PFSK-1 (cell line): ENCODE measurements around the gene LRRC36.
A peak's percentile ranks its signal among the peaks of the same experiment; 100 is the strongest.

Source experiments
- FOXP2 ChIP-seq: optimal IDR thresholded peaks from 2 replicates; pipeline ENCODE3; 2011; ENCODE audit warnings: borderline replicate concordance, control low read depth, inconsistent platforms; ENCODE audit not compliant: insufficient read depth; ENCODE audit errors: extremely low read length, extremely low read depth
- POLR2AphosphoS5 ChIP-seq: IDR thresholded peaks from 2 replicates; pipeline ENCODE4 v1.6.1; 2012; ENCODE audit warnings: low read depth, mild to moderate bottlenecking, control low read depth, low read length, moderate library complexity
- REST ChIP-seq, 2 experiments: IDR thresholded peaks; 2 replicates each; pipeline versions ENCODE4 v1.6.1 to v1.8.0; 2011 to 2012; ENCODE audit warnings: low read depth in 2 of 2, low read length in 2 of 2, control low read depth in 1 of 2, inconsistent platforms in 1 of 2, mild to moderate bottlenecking in 1 of 2, moderate library complexity in 1 of 2; ENCODE audit not compliant: insufficient read depth in 1 of 2
- SIN3A ChIP-seq: IDR thresholded peaks from 2 replicates; pipeline ENCODE4 v1.6.1; 2012; ENCODE audit warnings: mild to moderate bottlenecking, low read length, moderate library complexity, borderline replicate concordance; ENCODE audit not compliant: insufficient read depth
- TAF1 ChIP-seq: IDR thresholded peaks from 2 replicates; pipeline ENCODE4 v1.6.1; 2012; ENCODE audit warnings: low read length, control low read depth, borderline replicate concordance; ENCODE audit not compliant: insufficient read depth

Gene LRRC36

GRCh38 chr16:67283826-67284555 is 42.6 kb upstream of the LRRC36 start:
- no peak for TF ChIP-seq SIN3A
- no peak for TF ChIP-seq REST (IDR thresholded peaks at IDR 0.05; ENCODE audit: insufficient read depth in 1 of 2, low read depth in 2 of 2, low read length in 2 of 2)
- no peak for TF ChIP-seq FOXP2
- TF ChIP-seq POLR2AphosphoS5 = no peak
- no peak for TF ChIP-seq TAF1

- peak; percentile 33 for TF ChIP-seq FOXP2
- no peak for TF ChIP-seq SIN3A
Observed at GRCh38 chr16:67284699-67285646, 41.6 kb upstream of the LRRC36 start.

- TF ChIP-seq SIN3A = no peak
- no peak for TF ChIP-seq FOXP2
- no peak for TF ChIP-seq TAF1
- no peak for TF ChIP-seq REST (IDR thresholded peaks at IDR 0.05; ENCODE audit: insufficient read depth in 1 of 2, low read depth in 2 of 2, low read length in 2 of 2)
- TF ChIP-seq POLR2AphosphoS5 = no peak
Observed at GRCh38 chr16:67286441-67287235, 40.0 kb upstream of the LRRC36 start.

GRCh38 chr16:67287960-67288359 is 38.7 kb upstream of the LRRC36 start:
- TF ChIP-seq FOXP2 = no peak

- TF ChIP-seq TAF1 (no peak), SIN3A (no peak), REST (IDR thresholded peaks at IDR 0.05; ENCODE audit: insufficient read depth in 1 of 2, low read depth in 2 of 2, low read length in 2 of 2) (no peak), FOXP2 (no peak), POLR2AphosphoS5 (no peak)
Observed at GRCh38 chr16:67291461-67291860, 35.2 kb upstream of the LRRC36 start.
